SU-DHL-6 (cell line): ENCODE measurements around the gene ZNF770.

ENCODE experiments used
- H2AFZ ChIP-seq: fragments of 200-600 bp; sonication (generic); 2 replicates; pipeline ENCODE4 v1.6.1; 2014; ENCODE audit warnings: low read depth, mild to moderate bottlenecking, moderate library complexity, mixed read lengths, antibody characterized with exemption, low read length; ENCODE audit not compliant: severe bottlenecking
- H3F3A ChIP-seq: fragments of 200-600 bp; shearing (Covaris generic); 2 replicates; pipeline ENCODE4 v1.6.0; 2016; ENCODE audit warnings: antibody characterized with exemption, mild to moderate bottlenecking; ENCODE audit not compliant: insufficient read depth
- H3K27ac ChIP-seq: fragments of 200-600 bp; sonication (generic); 2 replicates; pipeline ENCODE4 v1.5.1; 2016; ENCODE audit warnings: low read depth, mild to moderate bottlenecking, low read length, moderate library complexity, mixed read lengths
- H3K27me3 ChIP-seq: fragments of 200-600 bp; sonication (generic), shearing (Covaris generic); 2 replicates; pipeline ENCODE4 v1.6.0; 2014; ENCODE audit warnings: mild to moderate bottlenecking, low read length
- H3K36me3 ChIP-seq: fragments of 200-600 bp; sonication (generic); 2 replicates; pipeline ENCODE4 v1.6.1; 2014; ENCODE audit warnings: mild to moderate bottlenecking, low read length, mixed read lengths
- H3K4me2 ChIP-seq: fragments of 300-600, 200-600 bp; shearing (Covaris generic), sonication (generic); 2 replicates; pipeline ENCODE4 v1.6.0; 2014; ENCODE audit warnings: low read length, low read depth, mild to moderate bottlenecking; ENCODE audit not compliant: poor library complexity, severe bottlenecking
- H3K4me3 ChIP-seq: fragments of 200-600 bp; sonication (generic); 2 replicates; pipeline ENCODE4 v1.5.1; 2014; ENCODE audit warnings: antibody characterized with exemption, low read length, mild to moderate bottlenecking, mixed read lengths; ENCODE audit not compliant: insufficient read depth, poor library complexity, severe bottlenecking
- H3K79me2 ChIP-seq: fragments of 200-600 bp; sonication (generic); 2 replicates; pipeline ENCODE4 v1.6.1; 2014; ENCODE audit warnings: mild to moderate bottlenecking, low read length, moderate library complexity; ENCODE audit not compliant: insufficient read depth
- H3K9ac ChIP-seq: fragments of 200-600 bp; sonication (generic); 2 replicates; pipeline ENCODE4 v1.7.0; 2014; ENCODE audit warnings: mild to moderate bottlenecking, low read length
- H3K9me2 ChIP-seq: fragments of 200-600 bp; sonication (generic); replicated peaks from 2 replicates; pipeline ENCODE4 v1.6.1; 2014; ENCODE audit warnings: low read length; ENCODE audit not compliant: insufficient read depth
- H3K9me3 ChIP-seq: fragments of 200-600 bp; sonication (generic); 2 replicates; pipeline ENCODE4 v1.6.1; 2014; ENCODE audit warnings: low read length, mixed read lengths; ENCODE audit not compliant: insufficient read depth
- H4K20me1 ChIP-seq: fragments of 200-600 bp; sonication (generic); 2 replicates; pipeline ENCODE4 v1.6.1; 2014; ENCODE audit warnings: low read depth, mild to moderate bottlenecking, antibody characterized with exemption, low read length, moderate library complexity, mixed read lengths
- CTCF ChIP-seq: fragments of 200-600 bp; sonication (generic); IDR thresholded peaks from one replicate; pipeline ENCODE4 v1.5.1; 2017; ENCODE audit warnings: antibody characterized with exemption, mild to moderate bottlenecking, low read length, moderate library complexity; ENCODE audit not compliant: insufficient read depth, poor library complexity, severe bottlenecking
- EZH2phosphoT487 ChIP-seq: fragments of 200-600 bp; sonication (generic), shearing (Covaris generic); conservative IDR thresholded peaks from 2 replicates; pipeline ENCODE4 v1.6.1; 2018; ENCODE audit warnings: mild to moderate bottlenecking, antibody characterized with exemption, low read length, moderate library complexity, mixed read lengths

Gene ZNF770

GRCh38 chr15:35020974-35021373, 32.9 kb upstream of the ZNF770 start:
- Histone ChIP-seq H3K9me3 (no peaks in the 10 kb centered on the region), H3K79me2 (no peaks in the 10 kb centered on the region), H4K20me1 (no peaks in the 10 kb centered on the region), H3K9me2 (no peaks in the 10 kb centered on the region), H3K9ac (no peak overlapping the region), H3K27ac (no peak overlapping the region), H3K36me3 (no peaks in the 10 kb centered on the region), H3F3A (no peaks in the 10 kb centered on the region), H3K4me3 (no peak overlapping the region), H3K27me3 (no peaks in the 10 kb centered on the region), H3K4me2 (no peak overlapping the region), H2AFZ (no peak overlapping the region)
- no peak for TF ChIP-seq EZH2phosphoT487
- TF ChIP-seq CTCF: no peak

- H2AFZ ChIP-seq: no peak overlapping the region
- no peaks in the 10 kb centered on the region for H3F3A ChIP-seq
- H3K4me3 ChIP-seq: no peak overlapping the region
- no peak for TF ChIP-seq CTCF
- TF ChIP-seq EZH2phosphoT487: no peak
- no peaks in the 10 kb centered on the region for H3K9me2 ChIP-seq
- H3K27me3 ChIP-seq: peaks cover 3% of the 10 kb centered on the region; the same call in 1 of the 2 replicates
- no peaks in the 10 kb centered on the region for H3K36me3 ChIP-seq
- H3K79me2 ChIP-seq: no peaks in the 10 kb centered on the region
- H3K27ac ChIP-seq: no peak overlapping the region
- no peak overlapping the region for H3K9ac ChIP-seq
- no peaks in the 10 kb centered on the region for H4K20me1 ChIP-seq
- H3K4me2 ChIP-seq: no peak overlapping the region
- H3K9me3 ChIP-seq: no peaks in the 10 kb centered on the region
Observed at GRCh38 chr15:35019404-35020327, 31.6 kb upstream of the ZNF770 start.

- no peak overlapping the region for H3K4me2 ChIP-seq
- H3K4me3 ChIP-seq: no peak overlapping the region
- H3K9me3 ChIP-seq: no peaks in the 10 kb centered on the region
Observed at GRCh38 chr15:35014241-35014640, 26.2 kb upstream of the ZNF770 start.

More at GRCh38 chr15:35014241-35014640, 26.2 kb upstream of the ZNF770 start:
- TF ChIP-seq CTCF: no peak
- no peak for TF ChIP-seq EZH2phosphoT487
- Histone ChIP-seq H4K20me1 (no peaks in the 10 kb centered on the region), H2AFZ (no peak overlapping the region), H3K9me2 (no peaks in the 10 kb centered on the region), H3K9ac (no peak overlapping the region), H3K79me2 (no peaks in the 10 kb centered on the region), H3K36me3 (no peaks in the 10 kb centered on the region), H3F3A (no peaks in the 10 kb centered on the region), H3K27ac (no peak overlapping the region), H3K27me3 (peaks cover 3% of the 10 kb centered on the region; the same call in 1 of the 2 replicates)
